ACC112 (cell line): ENCODE results near the gene PLA2G15.
A peak's percentile ranks its signal among the peaks of the same experiment; 100 is the strongest.

Experiments used
- H2AFZ ChIP-seq: fragments of 200-600 bp; sonication (generic); one replicate; pipeline ENCODE4 v1.6.0; 2017; ENCODE audit warnings: antibody characterized with exemption, low read length; ENCODE audit not compliant: unreplicated experiment
- H3K27ac ChIP-seq: fragments of 200-600 bp; sonication (generic); 2 replicates; pipeline ENCODE4 v1.5.1; 2014; ENCODE audit warnings: low read depth, mild to moderate bottlenecking, antibody characterized with exemption, low read length, moderate library complexity
- H3K27me3 ChIP-seq: fragments of 200-600 bp; sonication (generic); 2 replicates; pipeline ENCODE4 v1.6.1; 2014; ENCODE audit warnings: mild to moderate bottlenecking, antibody characterized with exemption, low read length, moderate library complexity, mixed read lengths; ENCODE audit not compliant: insufficient read depth
- H3K36me3 ChIP-seq: fragments of 200-600 bp; sonication (generic); 2 replicates; pipeline ENCODE4 v1.6.1; 2016; ENCODE audit warnings: mild to moderate bottlenecking, antibody characterized with exemption, low read length, moderate library complexity, mixed read lengths; ENCODE audit not compliant: insufficient read depth
- H3K4me1 ChIP-seq: fragments of 200-600 bp; sonication (generic); one replicate; pipeline ENCODE4 v1.6.1; 2016; ENCODE audit warnings: low read length, mixed read lengths; ENCODE audit not compliant: insufficient read depth, unreplicated experiment, control insufficient read depth
- H3K4me3 ChIP-seq: fragments of 200-600 bp; sonication (generic); 2 replicates; pipeline ENCODE4 v1.5.1; 2014; ENCODE audit warnings: mild to moderate bottlenecking, low read depth, low read length
- H3K79me2 ChIP-seq: fragments of 200-600 bp; sonication (generic); one replicate; pipeline ENCODE4 v1.6.0; 2016; ENCODE audit warnings: low read length; ENCODE audit not compliant: control insufficient read depth, unreplicated experiment, insufficient read depth

Gene PLA2G15

DNA sequence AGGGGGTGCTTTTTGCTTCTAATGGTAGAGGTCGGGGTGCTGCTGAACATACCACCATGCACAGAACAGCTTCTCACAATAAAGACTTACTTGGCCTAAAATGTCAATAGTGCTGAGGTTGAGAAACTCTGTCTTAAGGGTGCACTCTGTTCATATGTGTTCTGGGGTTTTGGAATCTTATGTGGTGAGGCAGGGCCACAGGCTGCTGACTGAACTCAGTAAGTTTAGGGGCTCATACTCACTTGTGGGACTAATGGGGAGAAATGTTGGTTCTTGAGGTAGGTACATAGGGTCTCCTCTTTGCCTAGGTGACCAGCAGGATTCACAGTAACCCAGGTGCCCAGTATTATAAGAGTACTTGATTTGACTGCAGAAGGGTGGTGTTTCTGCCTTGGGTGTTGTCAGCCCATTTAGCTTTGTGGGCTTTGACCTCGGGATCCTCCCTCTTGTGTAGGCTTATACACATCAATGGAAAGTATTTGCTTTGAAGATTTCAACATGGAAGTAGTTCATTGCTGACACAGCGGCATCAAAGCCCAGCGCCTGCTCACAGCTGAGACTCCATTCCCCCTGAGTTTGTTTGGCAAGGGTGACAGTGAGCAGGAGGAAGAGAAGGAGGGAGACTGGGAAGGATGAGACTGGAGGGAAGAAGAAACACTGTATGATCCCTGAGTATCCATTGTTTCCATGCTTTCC lies 36.3 kb downstream of the PLA2G15 start:
- Histone ChIP-seq H3K36me3 (no peaks in the 10 kb centered on the region), H3K4me3 (no peak overlapping the region), H3K4me1 (no peaks in the 10 kb centered on the region), H3K79me2 (peaks cover 22% of the 10 kb centered on the region), H3K27me3 (no peaks in the 10 kb centered on the region), H2AFZ (no peak overlapping the region), H3K27ac (no peak overlapping the region)

DNA sequence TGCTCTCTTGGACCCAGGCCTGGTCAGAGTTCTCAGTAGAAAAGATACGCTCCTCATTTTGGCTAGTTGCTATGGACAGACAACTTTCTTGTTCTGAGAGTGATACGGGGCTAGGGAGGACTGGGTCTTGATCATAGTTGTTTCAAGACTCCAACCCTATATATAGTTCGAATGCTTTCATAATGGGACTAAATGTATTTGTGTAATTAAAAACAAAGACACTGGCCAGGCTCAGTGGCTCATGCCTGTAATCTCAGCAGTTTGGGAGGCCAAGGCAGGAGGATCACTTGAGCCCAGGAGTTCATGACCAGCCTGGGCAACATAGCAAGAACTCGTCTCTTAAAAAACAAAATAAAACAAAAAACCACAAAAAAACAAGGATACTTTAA lies 36.9 kb downstream of the PLA2G15 start:
- no peaks in the 10 kb centered on the region for H3K36me3 ChIP-seq
- H3K4me3 ChIP-seq = no peak overlapping the region
- peaks cover 2% of the 10 kb centered on the region for H3K4me1 ChIP-seq
- H3K27me3 ChIP-seq = no peaks in the 10 kb centered on the region
- H2AFZ ChIP-seq = no peak overlapping the region
- peaks cover 25% of the 10 kb centered on the region for H3K79me2 ChIP-seq
- no peak overlapping the region for H3K27ac ChIP-seq

DNA sequence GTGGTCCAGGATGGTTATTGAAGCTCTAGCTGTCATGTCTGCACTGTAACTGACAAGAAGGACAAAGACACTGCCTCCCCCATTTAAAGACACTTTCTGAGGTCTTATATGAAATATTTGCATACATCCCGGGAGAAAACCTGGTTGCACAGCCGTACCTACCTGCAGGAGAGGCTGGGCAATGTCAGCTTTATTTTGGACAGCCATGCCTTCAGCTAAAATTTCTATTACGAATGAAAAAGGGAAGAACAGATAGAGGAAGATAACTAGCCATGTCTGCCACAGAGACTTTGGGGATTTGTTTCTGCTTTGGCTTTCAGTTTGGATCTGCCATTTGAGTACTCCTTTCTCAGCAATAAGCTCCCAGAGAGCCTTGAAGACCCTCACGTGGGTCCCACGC lies 38.2 kb downstream of the PLA2G15 start:
- H2AFZ ChIP-seq = no peak overlapping the region
- no peak overlapping the region for H3K27ac ChIP-seq
- H3K36me3 ChIP-seq = no peaks in the 10 kb centered on the region
- H3K27me3 ChIP-seq = no peaks in the 10 kb centered on the region
- H3K79me2 ChIP-seq = peaks cover 28% of the 10 kb centered on the region
- H3K4me3 ChIP-seq = no peak overlapping the region
- H3K4me1 ChIP-seq = peaks cover 14% of the 10 kb centered on the region

DNA sequence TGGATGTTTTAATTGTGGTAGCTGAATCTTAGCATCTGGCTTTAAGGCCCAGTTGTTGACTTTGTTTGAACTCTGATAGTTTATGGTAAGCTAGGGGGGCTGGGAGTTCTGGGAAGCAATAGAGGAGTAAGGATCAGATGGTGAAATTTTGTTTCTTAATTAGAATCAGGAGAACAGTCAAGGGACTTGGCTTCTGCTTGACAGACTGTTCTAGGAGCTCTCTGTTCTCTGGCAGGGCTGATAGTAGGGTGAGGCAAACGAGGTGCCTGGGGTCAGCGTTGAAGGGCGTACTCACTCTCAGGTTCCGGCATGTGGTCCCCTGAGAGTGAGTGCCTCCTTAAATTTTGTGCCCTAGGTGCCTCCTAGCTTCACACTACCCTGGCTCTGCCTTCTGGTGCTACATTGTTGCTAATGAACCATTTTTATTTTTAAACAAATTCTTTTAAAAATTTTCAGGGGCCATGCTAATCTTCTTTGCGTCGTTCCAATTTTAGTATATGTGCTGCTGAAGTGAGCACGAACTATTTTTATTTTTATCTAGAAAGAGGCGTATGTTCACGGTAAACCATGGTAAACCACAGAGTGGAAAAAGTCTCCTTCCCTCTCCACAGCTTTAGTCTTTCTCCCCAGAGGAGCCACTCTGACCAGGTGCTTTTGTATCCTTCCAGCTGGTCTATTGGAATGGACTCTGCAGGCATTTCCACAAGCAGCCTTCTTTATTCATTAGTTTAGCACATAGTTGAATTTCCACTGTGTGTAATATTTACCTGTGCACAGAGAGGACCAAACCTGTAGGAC lies 38.8 kb downstream of the PLA2G15 start:
- H3K27ac ChIP-seq = no peak overlapping the region
- peaks cover 16% of the 10 kb centered on the region for H3K4me1 ChIP-seq
- H3K79me2 ChIP-seq = peaks cover 28% of the 10 kb centered on the region

DNA sequence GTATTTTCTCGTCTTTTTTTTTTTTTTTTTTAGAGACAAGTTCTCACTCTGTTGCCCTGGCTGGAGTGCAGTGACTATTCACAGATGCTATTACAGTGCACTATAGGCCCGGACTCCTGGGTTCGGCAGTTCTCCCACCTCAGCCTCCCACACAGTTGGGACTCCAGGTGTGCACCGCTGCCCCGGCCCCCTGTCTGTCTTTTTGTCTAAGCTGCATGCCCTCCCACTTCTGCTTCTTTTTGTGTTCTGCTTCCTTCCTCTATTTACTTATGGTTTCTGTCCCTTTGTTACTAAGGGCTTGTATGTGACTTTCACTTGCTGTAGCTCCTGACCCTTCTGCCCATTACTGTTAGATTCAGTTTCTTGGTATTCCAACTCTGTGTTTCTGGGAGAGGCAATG lies 39.7 kb downstream of the PLA2G15 start:
- Histone ChIP-seq H3K27me3 (no peaks in the 10 kb centered on the region), H2AFZ (no peak overlapping the region), H3K79me2 (peaks cover 30% of the 10 kb centered on the region), H3K36me3 (no peaks in the 10 kb centered on the region), H3K27ac (no peak overlapping the region), H3K4me3 (no peak overlapping the region), H3K4me1 (peaks cover 24% of the 10 kb centered on the region)

More for the DNA sequence above, 38.8 kb downstream of the PLA2G15 start:
- H3K4me3 ChIP-seq = no peak overlapping the region
- no peaks in the 10 kb centered on the region for H3K36me3 ChIP-seq
- H2AFZ ChIP-seq = no peak overlapping the region
- no peaks in the 10 kb centered on the region for H3K27me3 ChIP-seq

DNA sequence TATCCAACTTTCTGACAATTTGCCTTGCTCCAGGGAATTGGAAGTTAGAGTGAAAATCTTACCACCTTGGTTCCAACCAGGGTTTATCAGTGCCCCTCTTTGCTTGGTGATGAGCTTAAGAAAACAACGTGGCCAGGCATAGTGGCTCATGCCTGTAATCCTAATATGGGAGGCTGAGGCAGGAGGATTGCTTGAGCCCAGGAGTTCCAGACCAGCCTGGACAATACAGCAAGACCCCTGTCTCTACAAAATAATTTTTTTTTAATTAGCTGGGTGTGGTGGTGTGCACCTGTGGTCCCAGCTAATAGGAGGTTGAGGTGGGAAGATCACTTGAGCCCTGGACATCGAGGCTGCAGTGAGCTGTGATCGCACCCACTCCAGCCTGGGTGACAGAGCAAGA lies 40.5 kb downstream of the PLA2G15 start:
- H3K4me3 ChIP-seq = no peak overlapping the region
- no peak overlapping the region for H3K27ac ChIP-seq
- no peaks in the 10 kb centered on the region for H3K27me3 ChIP-seq
- H3K36me3 ChIP-seq = no peaks in the 10 kb centered on the region
- H3K4me1 ChIP-seq = peaks cover 32% of the 10 kb centered on the region
- no peak overlapping the region for H2AFZ ChIP-seq
- H3K79me2 ChIP-seq = peaks cover 30% of the 10 kb centered on the region

DNA sequence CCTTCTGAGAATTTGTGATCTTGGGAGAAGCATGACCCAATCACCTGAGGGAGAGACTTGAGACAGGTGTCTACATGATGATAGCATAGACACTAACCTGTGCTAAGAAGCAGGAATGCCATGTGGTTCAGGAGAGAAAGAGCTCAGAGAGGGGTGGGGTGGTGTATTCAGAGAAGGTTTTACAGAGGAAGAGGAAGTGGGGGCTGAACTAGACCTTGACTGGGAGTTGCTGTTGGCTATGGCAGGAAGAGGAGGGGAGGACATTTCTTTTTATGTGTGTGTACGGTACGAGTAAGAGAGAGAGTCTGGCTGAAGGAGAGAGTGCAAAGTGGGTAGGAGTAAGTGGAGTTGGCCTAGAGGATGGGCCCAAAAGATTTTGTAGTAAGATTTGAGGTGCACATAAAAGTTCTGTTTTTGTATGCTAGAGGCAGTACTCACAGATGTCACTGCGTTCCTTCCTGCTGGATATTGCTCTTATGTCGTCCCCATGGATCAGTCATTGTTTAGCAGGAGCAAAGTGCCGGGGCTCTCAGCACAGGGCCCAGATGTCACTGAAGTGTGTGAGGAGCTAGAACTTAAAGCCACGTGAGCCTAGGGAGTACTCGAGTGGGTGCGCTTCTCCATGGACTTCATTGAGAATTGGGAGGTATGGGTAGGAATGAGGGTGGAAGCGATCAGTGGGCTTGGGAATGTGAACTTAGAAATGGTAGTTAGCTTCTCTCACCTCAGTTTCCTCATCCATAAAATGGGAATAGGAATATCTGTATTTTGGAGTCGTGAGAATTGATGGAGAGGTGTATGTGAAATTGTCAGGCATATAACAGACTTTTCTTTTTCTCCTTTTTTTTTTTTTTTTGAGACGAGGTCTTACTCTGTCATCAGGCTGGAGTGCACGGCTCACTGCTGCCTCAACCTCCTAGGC lies 41.2 kb downstream of the PLA2G15 start:
- H2AFZ ChIP-seq = no peak overlapping the region
- peaks cover 36% of the 10 kb centered on the region for H3K79me2 ChIP-seq
- H3K4me3 ChIP-seq = no peak overlapping the region
- no peak overlapping the region for H3K27ac ChIP-seq
- H3K27me3 ChIP-seq = no peaks in the 10 kb centered on the region
- peaks cover 32% of the 10 kb centered on the region for H3K4me1 ChIP-seq
- H3K36me3 ChIP-seq = no peaks in the 10 kb centered on the region

DNA sequence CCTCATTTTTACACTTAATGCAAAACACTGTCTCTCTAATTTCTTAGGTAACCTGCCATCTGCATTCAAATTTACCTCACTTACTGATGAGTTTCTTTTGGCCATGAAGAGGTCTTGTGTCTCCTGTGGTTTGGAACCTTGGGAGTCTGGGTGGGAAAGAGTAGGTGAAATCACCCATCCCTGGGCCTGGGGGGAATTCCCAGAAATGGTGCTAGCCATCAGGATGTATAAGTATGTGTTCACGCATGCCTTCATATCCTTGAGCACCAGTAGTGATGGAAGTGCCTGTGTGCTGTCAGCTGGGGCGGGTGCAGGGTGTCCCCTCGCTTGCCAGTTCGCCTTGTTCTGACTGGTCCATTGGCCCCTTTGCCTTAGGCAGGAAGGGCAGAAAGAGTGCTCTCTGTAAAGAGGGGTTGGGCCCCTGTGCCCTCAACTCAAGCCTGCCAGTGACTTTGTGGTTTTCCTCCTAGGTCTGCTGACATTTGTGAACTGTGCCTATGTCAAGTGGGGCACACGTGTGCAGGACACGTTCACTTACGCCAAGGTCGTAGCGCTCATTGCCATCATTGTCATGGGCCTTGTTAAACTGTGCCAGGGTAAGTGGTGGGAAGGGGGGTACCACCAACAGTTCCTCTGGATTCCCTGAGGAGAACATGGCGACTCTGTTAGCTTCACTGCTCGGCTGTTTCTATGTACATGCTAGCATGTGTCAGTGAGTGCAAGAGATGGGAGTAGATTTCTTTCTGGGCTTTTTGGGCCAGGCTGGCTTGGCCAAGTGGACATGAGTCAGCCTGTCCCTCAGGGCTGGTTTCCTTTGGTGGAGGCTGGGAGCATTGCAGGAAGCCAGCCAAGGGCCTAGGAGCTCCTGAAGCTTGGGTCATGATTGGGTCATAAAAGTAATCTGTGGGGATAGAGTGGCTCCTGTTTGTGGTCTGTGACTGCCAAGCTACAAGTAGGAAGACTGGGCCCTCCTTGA lies 42.4 kb downstream of the PLA2G15 start:
- H3K4me1 ChIP-seq = peaks cover 32% of the 10 kb centered on the region
- H3K4me3 ChIP-seq = peak overlapping the region; percentile 10; the same call in 1 of the 2 replicates
- H3K27me3 ChIP-seq = no peaks in the 10 kb centered on the region
- H3K79me2 ChIP-seq = peaks cover 41% of the 10 kb centered on the region
- H3K36me3 ChIP-seq = 0 out of 2 replicates have a peak, but pooled peaks cover 3% of the 10 kb centered on the region
- H2AFZ ChIP-seq = no peak overlapping the region
- H3K27ac ChIP-seq = peak overlapping the region; percentile 71

DNA sequence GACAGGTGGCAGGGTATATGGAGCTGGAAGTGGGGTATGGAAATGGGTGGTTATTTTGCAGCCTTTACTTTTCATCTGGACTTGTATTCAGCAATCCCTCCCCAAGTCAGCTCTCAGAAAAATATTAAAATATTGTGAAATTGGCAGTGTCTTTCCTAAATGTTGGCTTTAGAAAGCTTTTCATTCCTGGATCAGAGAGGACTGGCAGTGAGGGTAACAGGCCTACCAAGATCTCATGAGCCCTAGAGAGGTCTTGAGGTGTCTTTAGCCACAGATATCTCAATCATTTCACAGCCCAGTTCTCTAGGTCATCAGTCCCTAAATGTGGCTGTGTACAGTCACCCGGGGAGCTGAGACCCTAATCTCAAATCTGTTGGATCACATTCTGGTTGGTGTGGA lies 43.1 kb downstream of the PLA2G15 start:
- peaks cover 38% of the 10 kb centered on the region for H3K79me2 ChIP-seq
- peak overlapping the region; percentile 31 for H3K27ac ChIP-seq
- H2AFZ ChIP-seq = no peak overlapping the region
- H3K4me3 ChIP-seq = no peak overlapping the region
- H3K27me3 ChIP-seq = no peaks in the 10 kb centered on the region
- H3K36me3 ChIP-seq = 0 out of 2 replicates have a peak, but pooled peaks cover 3% of the 10 kb centered on the region
- peaks cover 32% of the 10 kb centered on the region for H3K4me1 ChIP-seq
